ENCODE results near the gene CHMP6. TPM values are rescaled to one million over a fixed set of nuclear protein-coding genes. Genes with fewer than 3 reads are reported as not detected.

Gene CHMP6
- polyA plus RNA-seq, 1 experiment: 27.3 TPM

GRCh38 chr17:81006891-81007290, 15.2 kb downstream of the CHMP6 start:
- no peak overlapping the region for H3K27ac ChIP-seq (ENCODE audit: low read depth, low read length)
- TF ChIP-seq CTCF (IDR thresholded peaks at IDR 0.05; ENCODE audit: low read depth, low read length): no peak
- CTCF ChIA-PET: interaction anchor here (1.2 to 1.8 kb wide), 2 partner anchors 17 to 91 kb away, joined by 6 to 8 read pairs; no protein-coding TSS in a partner anchor
- H3K27me3 ChIP-seq (ENCODE audit: control insufficient read depth, insufficient read depth, low read length): peaks cover 28% of the 10 kb centered on the region
- peaks cover 12% of the 10 kb centered on the region for H3K9me3 ChIP-seq (ENCODE audit: control insufficient read depth, insufficient read depth, low read length)
- POLR2A ChIA-PET: no interaction called here
- H3K4me3 ChIP-seq (ENCODE audit: low read depth, low read length): no peak overlapping the region
- DNase-seq (ENCODE audit: low read depth, low spot score): no peak

GRCh38 chr17:81008140-81008539, 16.5 kb downstream of the CHMP6 start:
- Histone ChIP-seq H3K9me3 (ENCODE audit: control insufficient read depth, insufficient read depth, low read length) (peaks cover 12% of the 10 kb centered on the region), H3K27me3 (ENCODE audit: control insufficient read depth, insufficient read depth, low read length) (peaks cover 28% of the 10 kb centered on the region), H3K4me3 (ENCODE audit: low read depth, low read length) (no peak overlapping the region), H3K27ac (ENCODE audit: low read depth, low read length) (no peak overlapping the region)
- DNase-seq (ENCODE audit: low read depth, low spot score): no peak
- ChIA-PET POLR2A (no interaction called here), CTCF (interaction anchor here (1.8 kb wide), 1 partner anchor 90 kb away, joined by 8 read pairs; no protein-coding TSS in a partner anchor)
- TF ChIP-seq CTCF (IDR thresholded peaks at IDR 0.05; ENCODE audit: low read depth, low read length): no peak

- Histone ChIP-seq H3K27me3 (ENCODE audit: control insufficient read depth, insufficient read depth, low read length) (peaks cover 22% of the 10 kb centered on the region), H3K27ac (ENCODE audit: low read depth, low read length) (no peak overlapping the region), H3K9me3 (ENCODE audit: control insufficient read depth, insufficient read depth, low read length) (peaks cover 8% of the 10 kb centered on the region), H3K4me3 (ENCODE audit: low read depth, low read length) (no peak overlapping the region)
- no peak for DNase-seq (ENCODE audit: low read depth, low spot score)
- CTCF ChIA-PET: interaction anchor here (1.5 to 2.8 kb wide), 2 partner anchors 14 to 92 kb away, joined by 3 to 15 read pairs; no protein-coding TSS in a partner anchor
- POLR2A ChIA-PET: no interaction called here
- TF ChIP-seq CTCF (IDR thresholded peaks at IDR 0.05; ENCODE audit: low read depth, low read length): no peak
These were observed 17.5 kb downstream of the CHMP6 start for GRCh38 chr17:81009136-81009535.

GRCh38 chr17:81010935-81011334, 19.3 kb downstream of the CHMP6 start:
- H3K27ac ChIP-seq (ENCODE audit: low read depth, low read length): no peak overlapping the region
- CTCF ChIA-PET: interaction anchor here (2.8 kb wide), 1 partner anchor 12 kb away, joined by 15 read pairs; no protein-coding TSS in a partner anchor
- peaks cover 8% of the 10 kb centered on the region for H3K9me3 ChIP-seq (ENCODE audit: control insufficient read depth, insufficient read depth, low read length)
- POLR2A ChIA-PET: no interaction called here
- TF ChIP-seq CTCF (IDR thresholded peaks at IDR 0.05; ENCODE audit: low read depth, low read length): no peak
- H3K27me3 ChIP-seq (ENCODE audit: control insufficient read depth, insufficient read depth, low read length): peaks cover 11% of the 10 kb centered on the region
- DNase-seq (ENCODE audit: low read depth, low spot score): no peak
- no peak overlapping the region for H3K4me3 ChIP-seq (ENCODE audit: low read depth, low read length)

- POLR2A ChIA-PET: no interaction called here
- H3K4me3 ChIP-seq (ENCODE audit: low read depth, low read length): no peak overlapping the region
- CTCF ChIA-PET: interaction anchor here (0.7 to 2.1 kb wide), 3 partner anchors 12 to 87 kb away, joined by 3 to 7 read pairs (median 4); no protein-coding TSS in a partner anchor
- no peak overlapping the region for H3K27ac ChIP-seq (ENCODE audit: low read depth, low read length)
- no peak for TF ChIP-seq CTCF (IDR thresholded peaks at IDR 0.05; ENCODE audit: low read depth, low read length)
- peaks cover 4% of the 10 kb centered on the region for H3K27me3 ChIP-seq (ENCODE audit: control insufficient read depth, insufficient read depth, low read length)
- DNase-seq (ENCODE audit: low read depth, low spot score): no peak
- peaks cover 8% of the 10 kb centered on the region for H3K9me3 ChIP-seq (ENCODE audit: control insufficient read depth, insufficient read depth, low read length)
These were observed 20.3 kb downstream of the CHMP6 start for GRCh38 chr17:81011951-81012350.
